ENCODE results near the gene APOBEC3G.

DNA sequence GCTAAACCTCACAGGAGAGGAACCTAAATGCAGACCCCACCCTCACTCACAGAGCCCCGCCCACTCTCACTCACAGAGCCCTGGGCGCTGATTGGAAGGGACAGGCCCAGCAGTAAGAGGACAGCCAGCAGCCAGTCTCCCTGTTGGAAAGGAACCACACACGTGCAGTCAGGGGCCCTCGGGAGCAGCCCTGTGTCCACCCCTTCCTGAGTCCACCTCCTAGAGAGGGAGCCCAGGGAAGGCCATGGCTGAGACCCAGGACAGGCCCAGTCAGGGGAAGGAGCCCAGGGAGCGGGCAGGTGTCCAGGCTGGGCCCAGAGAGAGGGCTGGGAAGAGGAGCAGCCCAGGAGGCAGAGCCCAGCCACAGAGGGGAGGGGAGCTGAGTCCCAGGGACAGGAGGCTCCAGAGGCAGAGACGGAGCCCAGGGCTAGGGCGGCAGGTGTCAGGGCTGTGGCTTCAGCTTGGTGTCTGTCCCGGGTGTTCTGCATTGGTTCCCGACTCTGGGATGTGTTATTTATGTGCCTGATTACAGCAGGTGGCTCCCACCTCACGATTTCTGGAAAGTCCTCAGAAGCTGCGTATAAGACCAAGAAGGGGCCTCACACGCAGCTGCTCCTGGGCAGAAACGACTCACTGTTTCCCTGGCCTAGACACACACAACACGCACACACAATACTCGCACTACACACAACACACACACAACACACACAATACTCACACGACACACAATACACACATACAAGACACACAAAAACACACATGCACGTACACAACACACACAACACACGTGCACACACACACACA is 11.0 kb downstream of the APOBEC3G start:
- TF ChIP-seq, protein P1, sequence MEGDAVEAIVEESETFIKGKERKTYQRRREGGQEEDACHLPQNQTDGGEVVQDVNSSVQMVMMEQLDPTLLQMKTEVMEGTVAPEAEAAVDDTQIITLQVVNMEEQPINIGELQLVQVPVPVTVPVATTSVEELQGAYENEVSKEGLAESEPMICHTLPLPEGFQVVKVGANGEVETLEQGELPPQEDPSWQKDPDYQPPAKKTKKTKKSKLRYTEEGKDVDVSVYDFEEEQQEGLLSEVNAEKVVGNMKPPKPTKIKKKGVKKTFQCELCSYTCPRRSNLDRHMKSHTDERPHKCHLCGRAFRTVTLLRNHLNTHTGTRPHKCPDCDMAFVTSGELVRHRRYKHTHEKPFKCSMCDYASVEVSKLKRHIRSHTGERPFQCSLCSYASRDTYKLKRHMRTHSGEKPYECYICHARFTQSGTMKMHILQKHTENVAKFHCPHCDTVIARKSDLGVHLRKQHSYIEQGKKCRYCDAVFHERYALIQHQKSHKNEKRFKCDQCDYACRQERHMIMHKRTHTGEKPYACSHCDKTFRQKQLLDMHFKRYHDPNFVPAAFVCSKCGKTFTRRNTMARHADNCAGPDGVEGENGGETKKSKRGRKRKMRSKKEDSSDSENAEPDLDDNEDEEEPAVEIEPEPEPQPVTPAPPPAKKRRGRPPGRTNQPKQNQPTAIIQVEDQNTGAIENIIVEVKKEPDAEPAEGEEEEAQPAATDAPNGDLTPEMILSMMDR (conservative IDR thresholded peaks at IDR 0.05; ENCODE audit: low read depth, low read length): no peak
- no peak for TF ChIP-seq POLR2A (IDR thresholded peaks at IDR 0.05; ENCODE audit: low read depth, low read length)
- TF ChIP-seq SMC3 (IDR thresholded peaks at IDR 0.05; ENCODE audit: low read depth, low read length): no peak
- no peak for TF ChIP-seq ELK1 (IDR thresholded peaks at IDR 0.05; ENCODE audit: borderline replicate concordance, low read depth, low read length)
- TF ChIP-seq MXI1 (IDR thresholded peaks at IDR 0.05; ENCODE audit: borderline replicate concordance, low read depth, low read length): no peak
- no peak for TF ChIP-seq USF2 (IDR thresholded peaks at IDR 0.05; ENCODE audit: low read depth, low read length)
- no peak for TF ChIP-seq FOS (IDR thresholded peaks at IDR 0.05; ENCODE audit: low read depth, low read length)
- no peak for TF ChIP-seq BHLHE40 (IDR thresholded peaks at IDR 0.05; ENCODE audit: low read depth, low read length)
- TF ChIP-seq CEBPB (IDR thresholded peaks at IDR 0.05; ENCODE audit: low read depth, low read length): no peak
- no peak for TF ChIP-seq MAFK (IDR thresholded peaks at IDR 0.05; ENCODE audit: low read depth, low read length)
- no peak for TF ChIP-seq RAD21 (IDR thresholded peaks at IDR 0.05; ENCODE audit: low read length)
- no peak for TF ChIP-seq MAZ (IDR thresholded peaks at IDR 0.05; ENCODE audit: borderline replicate concordance, low read depth, low read length)
